ENCODE data around the gene TEX19.
"Not testable (repeated sequence)": the region's sequence is repeated elsewhere in the genome, so short reads cannot be mapped to it uniquely, and the experiment has no call there.

TEX19 gene

GRCh38 chr17:82377294-82377693, 18.2 kb downstream of the TEX19 start:
- DNase-seq (ENCODE audit: low read depth), result not testable (repeated sequence)

DNA sequence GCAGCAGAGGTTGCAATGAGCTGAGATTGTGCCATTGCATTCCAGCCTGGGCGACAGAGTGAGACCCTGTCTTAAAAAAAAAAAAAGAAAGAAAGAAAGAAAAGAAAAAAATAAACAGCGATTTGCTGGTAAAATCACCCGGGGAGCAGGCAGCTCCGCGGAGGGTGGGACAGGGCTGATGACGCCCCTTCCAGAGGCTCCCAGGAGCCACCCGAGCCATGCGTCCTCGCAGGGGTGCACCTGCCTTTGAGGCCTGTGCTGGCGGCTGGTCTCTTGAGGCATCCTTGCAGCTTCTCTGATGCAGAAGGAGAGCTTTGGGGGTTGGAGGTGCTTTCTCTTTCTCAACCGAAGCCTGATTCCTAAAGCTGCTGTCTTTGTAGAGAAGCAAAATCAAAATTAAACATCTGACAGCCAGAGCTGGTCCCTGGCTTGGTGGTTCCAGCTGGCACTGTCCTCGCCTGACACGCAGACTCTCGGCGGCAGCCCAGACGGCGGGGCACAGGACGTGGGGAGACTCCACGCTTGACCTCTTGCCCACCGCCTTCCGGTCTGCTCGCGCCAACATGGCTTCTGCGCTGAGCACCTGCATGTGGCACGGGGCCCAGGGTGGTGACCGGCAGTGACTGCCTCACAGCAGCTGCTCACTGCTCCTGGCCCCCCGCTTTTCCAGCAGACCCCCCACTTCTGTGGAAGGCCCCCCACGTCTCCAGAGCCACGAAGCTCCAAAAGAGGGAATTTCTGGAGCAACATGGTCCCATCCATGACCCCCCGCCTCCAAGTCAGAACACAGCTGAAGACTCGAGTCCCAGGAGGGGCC, 19.1 kb downstream of the TEX19 start:
- DNase-seq (ENCODE audit: low read depth), result no peak

DNA sequence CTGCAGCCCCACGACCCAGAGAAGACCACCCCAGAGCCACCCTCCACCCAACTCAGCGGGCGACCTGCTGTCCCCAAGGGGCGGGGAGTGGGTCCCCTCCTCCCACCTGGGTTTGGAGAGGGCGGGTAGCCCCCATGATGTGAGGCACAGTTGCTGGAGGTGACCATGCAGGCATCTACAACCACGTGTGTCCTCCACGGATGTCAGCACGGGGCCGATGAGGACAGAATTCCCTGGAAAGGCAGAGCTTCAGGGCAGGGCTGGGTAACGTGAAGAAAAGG, 19.6 kb downstream of the TEX19 start:
- no peak for DNase-seq (ENCODE audit: low read depth)

DNA sequence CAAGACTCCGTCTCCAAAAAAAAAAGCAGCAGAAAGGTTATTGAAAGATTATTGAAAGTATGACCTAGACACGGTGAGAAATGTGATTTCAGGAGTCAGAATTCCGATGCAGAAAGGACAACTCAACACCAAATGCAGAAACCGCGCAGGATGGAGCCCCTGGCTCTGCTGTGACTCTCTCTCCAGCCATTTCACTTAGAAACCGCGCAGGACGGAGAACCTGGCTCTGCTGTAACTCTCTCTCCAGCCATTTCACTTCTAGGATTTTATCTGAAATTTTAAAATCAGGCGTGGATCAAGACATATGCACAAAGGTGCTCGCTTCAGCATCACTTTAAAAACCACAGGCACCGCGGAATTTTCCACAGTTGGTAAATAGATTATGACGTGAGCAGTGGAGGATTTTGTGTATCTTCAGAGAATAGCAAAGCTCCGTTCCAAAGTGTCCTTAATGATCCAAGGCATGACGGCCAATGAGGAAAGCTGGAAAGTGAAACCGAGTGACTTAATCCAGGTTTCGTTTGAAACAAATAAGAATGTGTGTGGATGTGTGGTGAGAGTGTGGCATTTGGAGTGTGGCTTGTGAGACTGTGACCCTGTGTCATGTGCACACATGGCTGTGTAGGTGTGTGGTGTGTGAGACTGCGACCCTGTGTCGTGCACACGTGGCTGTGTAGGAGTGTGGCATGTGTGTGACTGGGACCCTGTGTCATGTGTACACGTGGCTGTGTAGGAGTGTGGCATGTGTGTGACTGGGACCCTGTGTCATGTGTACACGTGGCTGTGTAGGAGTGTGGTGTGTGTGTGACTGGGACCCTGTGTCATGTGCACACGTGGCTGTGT, 22.0 kb downstream of the TEX19 start:
- DNase-seq (ENCODE audit: low read depth), result no peak

DNA sequence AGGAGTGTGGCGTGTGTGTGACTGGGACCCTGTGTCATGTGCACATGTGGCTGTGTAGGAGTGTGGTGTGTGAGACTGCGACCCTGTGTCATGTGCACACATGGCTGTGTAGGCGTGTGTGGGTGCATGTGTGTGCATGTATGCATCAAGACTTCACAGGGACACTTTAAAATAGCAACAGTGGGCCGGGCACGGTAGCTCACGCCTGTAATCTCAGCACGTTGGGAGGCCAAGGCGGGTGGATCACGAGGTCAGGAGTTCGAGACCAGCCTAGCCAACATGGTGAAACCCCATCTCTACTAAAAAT, 22.6 kb downstream of the TEX19 start:
- DNase-seq (ENCODE audit: low read depth), result not testable (repeated sequence)

DNA sequence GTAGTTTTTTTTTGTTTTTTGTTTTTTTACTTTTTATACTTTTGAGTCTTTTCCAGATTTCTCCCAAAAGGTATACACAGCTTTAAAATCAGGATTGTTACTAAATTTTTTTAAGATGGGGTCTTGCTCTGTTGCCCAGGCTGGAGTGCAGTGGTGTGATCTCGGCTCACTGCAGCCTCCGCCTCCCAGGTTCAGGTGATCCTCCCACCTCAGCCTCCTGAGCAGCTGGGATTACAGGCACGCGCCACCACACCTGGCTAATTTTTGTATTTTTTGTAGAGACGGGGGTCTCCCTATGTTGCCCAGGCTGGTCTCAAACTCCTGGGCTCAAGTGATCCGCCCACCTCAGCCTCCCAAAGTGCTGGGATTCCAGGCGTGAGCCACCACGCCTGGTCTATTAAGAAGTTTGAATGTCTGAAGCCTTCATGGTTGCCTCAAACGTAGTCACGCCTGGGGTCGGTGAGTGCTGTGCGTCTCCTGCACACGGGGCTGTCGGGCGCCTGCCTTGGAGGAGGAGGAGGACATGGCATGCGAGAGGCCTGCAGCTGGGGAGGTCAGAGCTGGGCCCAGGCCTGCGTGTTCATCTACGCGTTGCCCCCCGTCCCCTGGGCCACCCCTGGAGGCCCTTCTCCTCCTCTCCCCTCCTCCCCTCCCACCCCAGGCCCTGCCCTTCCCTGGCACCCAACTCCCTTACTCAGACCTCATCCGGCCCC, 23.3 kb downstream of the TEX19 start:
- not testable (repeated sequence) for DNase-seq (ENCODE audit: low read depth)

- no peak for DNase-seq (ENCODE audit: low read depth)
These were observed 23.8 kb downstream of the TEX19 start for GRCh38 chr17:82382933-82383255.

- no peak for DNase-seq (ENCODE audit: low read depth)
These were observed 24.4 kb downstream of the TEX19 start for GRCh38 chr17:82383411-82383810.

- no peak for DNase-seq (ENCODE audit: low read depth)
These were observed 25.1 kb downstream of the TEX19 start for GRCh38 chr17:82384051-82384729.

DNA sequence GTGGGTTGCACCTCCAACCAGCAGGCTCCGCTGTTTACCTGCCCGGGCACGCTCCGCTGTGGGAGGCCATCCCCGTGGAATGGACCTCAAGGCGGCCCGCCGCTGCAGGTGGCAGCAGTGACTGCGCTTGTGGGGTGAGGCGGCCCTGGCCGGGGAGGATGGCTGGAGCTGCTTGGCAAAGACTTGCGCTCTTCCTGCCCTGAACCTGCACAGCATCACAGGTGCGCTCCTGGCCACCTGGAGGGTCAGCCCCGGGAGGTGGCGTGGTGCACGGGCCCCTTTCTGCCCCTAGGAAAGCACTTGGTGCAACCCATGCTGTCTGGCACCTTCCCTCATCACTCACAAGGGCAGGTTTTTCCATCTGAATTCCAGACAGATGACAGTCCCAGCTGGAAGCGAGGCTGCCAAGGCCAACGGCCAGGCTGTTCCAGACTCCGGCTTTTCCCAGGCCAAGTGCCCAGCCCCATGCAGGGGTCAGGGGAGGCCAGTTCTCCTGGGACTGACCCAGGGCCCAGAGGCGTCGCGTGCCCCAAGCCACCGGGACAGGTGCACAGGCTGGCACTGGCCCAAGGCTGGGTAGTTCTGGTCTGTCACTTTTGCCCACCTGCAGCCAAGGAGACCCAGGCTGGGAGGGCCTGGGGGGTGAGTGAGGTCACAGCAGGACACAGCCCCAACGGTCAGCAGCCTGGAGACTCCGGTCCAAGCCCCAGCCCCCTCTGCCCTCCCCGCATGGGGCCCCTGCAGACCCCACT, 25.9 kb downstream of the TEX19 start:
- DNase-seq (ENCODE audit: low read depth), result no peak

GRCh38 chr17:82385559-82386254, 26.7 kb downstream of the TEX19 start:
- no peak for DNase-seq (ENCODE audit: low read depth)

- no peak for DNase-seq (ENCODE audit: low read depth)
These were observed 27.3 kb downstream of the TEX19 start for GRCh38 chr17:82386255-82386831.

DNA sequence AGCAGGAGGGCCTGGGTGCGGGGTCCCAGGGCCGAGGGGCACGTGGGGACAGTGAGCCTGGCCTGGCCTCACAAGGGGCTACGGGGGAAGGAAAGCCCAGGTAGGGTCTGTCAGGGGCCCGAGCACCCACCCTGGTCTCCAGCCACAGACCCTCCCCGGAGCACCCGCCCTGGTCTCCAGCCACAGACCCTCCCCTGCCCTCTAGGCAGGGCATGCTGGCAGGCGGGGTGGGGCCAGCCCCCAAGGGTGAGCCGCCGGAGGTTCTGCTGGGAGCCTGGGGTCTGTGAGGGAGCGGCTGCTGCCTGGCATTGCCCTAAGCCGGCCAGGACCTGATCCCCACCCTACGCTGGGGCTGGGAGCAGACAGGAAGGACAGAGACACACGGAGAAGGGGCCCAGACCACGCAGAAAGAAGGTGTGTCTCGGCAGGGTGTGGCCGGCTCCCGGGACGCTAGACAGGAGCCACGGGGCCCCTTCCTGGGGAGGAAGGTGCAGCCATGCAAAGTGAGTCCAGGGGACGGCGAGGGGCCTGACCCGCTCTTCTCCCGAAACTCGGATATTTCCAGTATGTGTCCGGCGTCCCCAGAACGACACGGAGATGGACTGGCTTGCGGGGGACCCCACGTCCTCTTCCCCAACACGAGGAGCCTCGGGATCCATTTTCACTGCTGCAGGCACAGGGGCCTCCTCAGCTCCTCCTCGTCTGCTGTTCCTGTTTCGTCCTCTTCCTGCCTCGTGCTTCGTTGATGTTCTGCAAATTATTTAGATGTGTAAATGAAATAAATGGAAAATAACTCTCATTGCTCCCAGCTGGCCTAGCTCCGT, 28.0 kb downstream of the TEX19 start:
- DNase-seq (ENCODE audit: low read depth), result no peak

DNA sequence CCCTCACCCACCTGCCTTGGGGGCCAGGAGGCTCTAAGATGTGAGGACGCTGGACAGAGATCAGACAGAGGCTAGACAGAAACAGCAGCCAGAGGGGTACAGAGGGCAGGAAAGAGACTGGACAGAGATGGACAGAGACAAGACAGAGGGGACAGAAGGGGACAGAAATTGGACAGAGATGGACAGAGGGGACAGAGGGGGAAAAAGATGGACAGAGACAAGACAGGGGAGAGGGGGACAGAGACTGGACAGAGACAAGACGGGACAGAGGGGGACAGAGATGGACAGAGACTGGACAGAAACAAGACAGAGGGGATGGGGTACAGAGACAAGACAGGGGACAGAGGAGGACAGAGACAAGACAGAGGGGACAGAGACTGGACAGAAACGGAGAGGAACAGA, 28.7 kb downstream of the TEX19 start:
- no peak for DNase-seq (ENCODE audit: low read depth)

DNA sequence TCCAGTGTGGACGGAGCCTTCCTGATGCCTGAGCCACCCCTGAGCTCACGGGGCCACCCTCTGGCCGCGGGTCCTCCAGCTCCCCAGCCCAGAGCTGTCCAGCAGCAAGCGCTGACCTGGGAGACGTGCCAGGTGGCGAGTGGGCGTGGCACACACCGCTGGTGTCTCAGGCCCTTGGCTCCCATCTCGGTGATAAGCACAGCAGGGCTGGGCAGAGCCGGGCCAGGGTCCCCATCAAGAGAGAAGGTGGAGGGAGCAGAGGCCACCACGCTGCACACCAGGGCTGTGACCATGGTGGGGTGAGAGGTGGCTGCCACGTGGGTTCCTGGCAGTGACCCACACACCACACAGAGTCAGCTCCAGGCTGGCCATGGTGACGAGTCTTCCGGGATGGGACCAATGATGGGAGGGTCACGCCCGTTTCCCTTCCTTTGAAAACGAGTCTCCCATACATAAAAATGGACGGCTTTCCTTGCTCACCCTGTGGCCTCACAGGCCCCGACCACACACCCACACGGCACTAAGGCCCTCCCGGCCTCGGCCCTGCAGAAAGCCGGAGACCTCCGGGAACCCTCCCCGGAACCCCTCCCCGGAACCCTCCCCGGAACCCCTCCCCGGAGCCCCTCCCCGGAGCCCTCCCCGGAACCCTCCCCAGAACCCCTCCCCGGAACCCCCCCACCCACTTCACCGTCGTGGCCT, 29.3 kb downstream of the TEX19 start:
- DNase-seq (ENCODE audit: low read depth), result no peak

DNA sequence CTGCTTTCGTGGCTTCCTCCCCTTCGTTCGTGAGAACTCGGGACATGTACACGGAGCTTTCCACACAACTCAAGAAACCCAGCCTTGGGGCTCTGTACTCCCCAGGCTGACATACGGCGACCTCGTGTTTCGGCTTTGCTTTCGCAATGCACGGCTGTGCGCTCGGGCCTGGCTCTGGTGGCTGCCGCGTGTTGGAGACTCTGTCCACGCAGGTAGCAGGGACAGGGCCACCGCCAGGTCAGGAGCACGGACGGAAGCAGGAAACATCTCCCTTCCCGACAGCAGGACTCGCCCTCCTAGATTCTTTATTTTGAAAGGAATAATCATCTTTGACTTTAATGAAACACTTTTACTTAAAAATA, 29.9 kb downstream of the TEX19 start:
- no peak for DNase-seq (ENCODE audit: low read depth)

DNA sequence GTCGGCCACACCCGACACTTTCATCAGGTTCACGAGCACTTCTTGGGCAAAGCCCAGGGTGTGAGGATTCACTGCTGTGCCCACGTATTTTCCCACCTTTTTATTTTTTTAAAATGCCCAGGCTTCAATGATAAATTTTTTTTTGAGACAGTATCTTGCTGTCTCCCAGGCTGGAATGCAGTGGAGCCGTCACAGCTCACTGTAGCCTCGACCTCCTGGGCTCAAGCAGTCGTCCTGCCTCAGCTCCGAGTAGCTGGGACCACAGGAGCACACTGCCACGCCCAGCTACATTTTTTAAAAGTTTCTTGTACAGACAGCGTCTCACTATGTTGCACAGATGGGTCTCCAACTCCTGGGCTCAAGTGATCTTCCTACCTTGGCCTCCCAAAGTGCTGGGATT, 30.3 kb downstream of the TEX19 start:
- no peak for DNase-seq (ENCODE audit: low read depth)

- no peak for DNase-seq (ENCODE audit: low read depth)
These were observed 31.2 kb downstream of the TEX19 start for GRCh38 chr17:82390015-82390859.

All from activated T-cell treated with anti-CD3 and anti-CD28 coated beads for 24 hours (primary cell).